ENCODE measurements around the gene SPATA13. TPM values are rescaled to one million over a fixed set of nuclear protein-coding genes. Genes with fewer than 3 reads are reported as not detected.

Gene SPATA13
- total RNA-seq, 1 experiment from 2014 or later: 14.1 TPM

- Histone ChIP-seq H2AK5ac (ENCODE audit: insufficient read length, low read length) (no peak overlapping the region), H2BK15ac (ENCODE audit: low read depth, low read length) (no peak overlapping the region), H3T11ph (ENCODE audit: low read length) (no peak overlapping the region), H3K4ac (ENCODE audit: low read depth, low read length) (no peak overlapping the region), H4K91ac (ENCODE audit: insufficient read length, low read depth, low read length) (no peak overlapping the region), H3K23ac (ENCODE audit: insufficient read length, low read depth, low read length) (no peak overlapping the region), H2AFZ (ENCODE audit: low read length) (no peak overlapping the region), H4K5ac (ENCODE audit: insufficient read length, low read depth, low read length) (no peak overlapping the region), H3K23me2 (ENCODE audit: insufficient read length, low read depth, low read length, poor library complexity, severe bottlenecking) (no peaks in the 10 kb centered on the region), H3K79me1 (ENCODE audit: insufficient read depth, low read depth, low read length, poor library complexity, severe bottlenecking) (no peaks in the 10 kb centered on the region), H2BK120ac (ENCODE audit: low read depth, low read length, poor library complexity, severe bottlenecking) (no peak overlapping the region), H2BK5ac (ENCODE audit: insufficient read length, low read length) (no peak overlapping the region), H3K27me3 (ENCODE audit: insufficient read depth, low read length) (no peaks in the 10 kb centered on the region), H4K20me1 (ENCODE audit: control insufficient read depth, insufficient read depth, insufficient read length) (no peaks in the 10 kb centered on the region), H3K56ac (ENCODE audit: insufficient read length, low read depth, low read length) (no peak overlapping the region), H3K4me2 (ENCODE audit: insufficient read depth, insufficient read length, low read length) (no peak overlapping the region), H2BK12ac (ENCODE audit: insufficient read length, low read depth, low read length) (no peak overlapping the region), H2BK20ac (ENCODE audit: low read depth, low read length, poor library complexity, severe bottlenecking) (no peak overlapping the region), H3K79me2 (ENCODE audit: insufficient read depth, low read length) (no peaks in the 10 kb centered on the region), H3K9ac (ENCODE audit: extremely low read depth, insufficient read length, low read length) (no peak overlapping the region), H4K8ac (replicated peaks; ENCODE audit: insufficient read length, low read depth, low read length) (no peak overlapping the region), H3K14ac (ENCODE audit: insufficient read depth, low read length) (no peak overlapping the region), H3K18ac (ENCODE audit: insufficient read length, low read depth, low read length) (no peak overlapping the region), H3K4me1 (ENCODE audit: insufficient read depth, low read length) (no peaks in the 10 kb centered on the region), H3K27ac (ENCODE audit: insufficient read length, low read depth, low read length) (no peak overlapping the region), H3K9me3 (ENCODE audit: control insufficient read depth, low read depth, low read length) (no peaks in the 10 kb centered on the region)
- no peak for DNase-seq
- TF ChIP-seq, protein P1, sequence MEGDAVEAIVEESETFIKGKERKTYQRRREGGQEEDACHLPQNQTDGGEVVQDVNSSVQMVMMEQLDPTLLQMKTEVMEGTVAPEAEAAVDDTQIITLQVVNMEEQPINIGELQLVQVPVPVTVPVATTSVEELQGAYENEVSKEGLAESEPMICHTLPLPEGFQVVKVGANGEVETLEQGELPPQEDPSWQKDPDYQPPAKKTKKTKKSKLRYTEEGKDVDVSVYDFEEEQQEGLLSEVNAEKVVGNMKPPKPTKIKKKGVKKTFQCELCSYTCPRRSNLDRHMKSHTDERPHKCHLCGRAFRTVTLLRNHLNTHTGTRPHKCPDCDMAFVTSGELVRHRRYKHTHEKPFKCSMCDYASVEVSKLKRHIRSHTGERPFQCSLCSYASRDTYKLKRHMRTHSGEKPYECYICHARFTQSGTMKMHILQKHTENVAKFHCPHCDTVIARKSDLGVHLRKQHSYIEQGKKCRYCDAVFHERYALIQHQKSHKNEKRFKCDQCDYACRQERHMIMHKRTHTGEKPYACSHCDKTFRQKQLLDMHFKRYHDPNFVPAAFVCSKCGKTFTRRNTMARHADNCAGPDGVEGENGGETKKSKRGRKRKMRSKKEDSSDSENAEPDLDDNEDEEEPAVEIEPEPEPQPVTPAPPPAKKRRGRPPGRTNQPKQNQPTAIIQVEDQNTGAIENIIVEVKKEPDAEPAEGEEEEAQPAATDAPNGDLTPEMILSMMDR (conservative IDR thresholded peaks at IDR 0.05): no peak
- peaks cover 6 to 23% of the 10 kb centered on the region in 2 experiments; a peak in 4 of 5 replicates for H3K9me3 Mint-ChIP-seq
- H3K36me3 Mint-ChIP-seq (ENCODE audit: insufficient read depth in 1 of 3, low read depth in 3 of 3): no peaks in the 10 kb centered on the region; a peak in 1 of 7 replicates
- no CpG with 5 or more reads among the region's 36 CpGs for WGBS (ENCODE audit: extremely low coverage, insufficient read length, low lambda C conversion rate)
- H3K4me3 Mint-ChIP-seq: no peak overlapping the region
- no peaks in the 10 kb centered on the region; the same call in 1 of the 2 replicates for H3K27me3 Mint-ChIP-seq (ENCODE audit: low read depth)
- no peaks in the 10 kb centered on the region for H3K4me1 Mint-ChIP-seq
- no peak overlapping the region for H3K27ac Mint-ChIP-seq
These were observed 178.2 kb downstream of the SPATA13 start for GRCh38 chr13:24338721-24339120.

Data from H9 (cell line).